ENCODE results near the gene DYNC1LI1.

DYNC1LI1 gene

GRCh38 chr3:32487781-32488473 is 82.7 kb downstream of the DYNC1LI1 start:
- DNase-seq, result no peak

- DNase-seq, result no peak
Measured at GRCh38 chr3:32484436-32484835, 86.2 kb downstream of the DYNC1LI1 start.

GRCh38 chr3:32483772-32484171 is 86.9 kb downstream of the DYNC1LI1 start:
- no peak for DNase-seq

- DNase-seq, result no peak
Measured at GRCh38 chr3:32482693-32483092, 88.0 kb downstream of the DYNC1LI1 start.

GRCh38 chr3:32481791-32482631 is 88.6 kb downstream of the DYNC1LI1 start:
- DNase-seq, result no peak

GRCh38 chr3:32480604-32481003 is 90.1 kb downstream of the DYNC1LI1 start:
- DNase-seq, result no peak
